ENCODE results near the gene COMMD3. TPM values are rescaled to one million over a fixed set of nuclear protein-coding genes. Genes with fewer than 3 reads are reported as not detected.

The COMMD3 gene
- total and polyA plus RNA-seq, 9 of the 15 experiments (the other 6 are each of a cell fraction or from before 2014, with no cell fraction given) = 50.7 to 217 (median 80.1) TPM

DNA sequence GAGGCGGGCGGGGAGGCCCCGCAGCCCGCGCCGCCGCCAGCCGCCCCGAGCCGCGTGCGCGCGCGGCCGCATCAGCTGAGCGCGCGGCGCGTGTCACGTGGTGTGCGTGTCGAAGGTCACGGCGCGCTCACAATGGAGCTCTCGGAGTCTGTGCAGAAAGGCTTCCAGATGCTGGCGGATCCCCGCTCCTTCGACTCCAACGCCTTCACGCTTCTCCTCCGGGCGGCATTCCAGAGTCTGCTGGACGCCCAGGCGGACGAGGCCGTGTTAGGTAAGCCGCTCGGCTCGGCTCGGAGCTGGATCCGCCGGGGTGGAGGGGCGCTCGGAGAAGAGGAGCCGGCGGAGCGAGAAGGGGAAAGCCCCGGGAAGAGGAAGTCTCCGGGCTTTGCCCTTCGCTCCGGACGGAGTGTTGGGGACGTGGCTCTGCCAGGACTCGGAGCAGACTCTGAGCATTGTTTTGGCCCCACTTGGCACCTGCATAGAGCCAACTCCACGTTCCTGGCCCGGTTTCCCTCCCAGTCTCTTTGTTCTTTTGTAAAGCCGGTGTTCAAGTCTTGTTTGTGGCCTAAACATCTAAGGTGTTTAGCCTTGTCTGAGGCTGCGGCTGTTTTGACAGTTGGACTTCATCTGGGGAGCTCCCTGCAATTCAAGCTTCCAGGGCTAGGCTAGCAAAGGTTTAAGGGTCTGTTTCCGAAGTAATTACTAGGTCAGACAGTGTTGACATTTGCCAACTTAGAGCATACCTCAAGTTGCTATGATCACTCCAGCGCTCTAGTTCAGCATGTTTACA, at the start of gene COMMD3 (continued):
- TF ChIP-seq EGR1 (conservative IDR thresholded peaks at IDR 0.05) (no peak), ZNF75A (CRISPR knock-in tag; IDR thresholded peaks at IDR 0.05) (no peak), ESRRA (IDR thresholded peaks at IDR 0.05; ENCODE audit: borderline replicate concordance, low read depth) (peak; percentile 45), HMGN3 (IDR thresholded peaks at IDR 0.05; ENCODE audit: borderline replicate concordance, extremely low read depth, insufficient read length, low read depth, low read length) (peak; percentile 63), SP1 (CRISPR knock-in tag; IDR thresholded peaks at IDR 0.05) (peak; percentile 73), SIX5 (IDR thresholded peaks at IDR 0.05; ENCODE audit: borderline replicate concordance in 1 of 2, insufficient read depth in 1 of 2, low read depth in 1 of 2, low read length in 2 of 2) (no peak), ZNF695 (CRISPR knock-in tag; IDR thresholded peaks at IDR 0.05) (no peak), SMARCA5 (IDR thresholded peaks at IDR 0.05) (no peak; the same call in 1 of the 2 replicates), NCOR1 (IDR thresholded peaks at IDR 0.05) (no peak), FOXJ2 (tag; IDR thresholded peaks at IDR 0.05) (peak; percentile 81; the same call in 1 of the 2 replicates), PRPF4 (IDR thresholded peaks at IDR 0.05; ENCODE audit: insufficient read depth, low read depth, low read length, poor library complexity, severe bottlenecking) (no peak), ZC3H8 (IDR thresholded peaks at IDR 0.05) (no peak), HNRNPUL1 (IDR thresholded peaks at IDR 0.05; ENCODE audit: low read length) (no peak), PHTF2 (CRISPR knock-in tag; IDR thresholded peaks at IDR 0.05) (no peak), PHF21A (IDR thresholded peaks at IDR 0.05; ENCODE audit: borderline replicate concordance, low read depth) (no peak), HINFP (tag; conservative IDR thresholded peaks at IDR 0.05; ENCODE audit: low read depth) (no peak), ZNF24 (IDR thresholded peaks at IDR 0.05) (no peak), SMARCE1 (IDR thresholded peaks at IDR 0.05) (no peak; the same call in 1 of the 2 replicates), ZNF57 (CRISPR knock-in tag; IDR thresholded peaks at IDR 0.05) (no peak), FOXA1 (IDR thresholded peaks at IDR 0.05; ENCODE audit: borderline replicate concordance) (no peak)
- TF ChIP-seq, protein P1, sequence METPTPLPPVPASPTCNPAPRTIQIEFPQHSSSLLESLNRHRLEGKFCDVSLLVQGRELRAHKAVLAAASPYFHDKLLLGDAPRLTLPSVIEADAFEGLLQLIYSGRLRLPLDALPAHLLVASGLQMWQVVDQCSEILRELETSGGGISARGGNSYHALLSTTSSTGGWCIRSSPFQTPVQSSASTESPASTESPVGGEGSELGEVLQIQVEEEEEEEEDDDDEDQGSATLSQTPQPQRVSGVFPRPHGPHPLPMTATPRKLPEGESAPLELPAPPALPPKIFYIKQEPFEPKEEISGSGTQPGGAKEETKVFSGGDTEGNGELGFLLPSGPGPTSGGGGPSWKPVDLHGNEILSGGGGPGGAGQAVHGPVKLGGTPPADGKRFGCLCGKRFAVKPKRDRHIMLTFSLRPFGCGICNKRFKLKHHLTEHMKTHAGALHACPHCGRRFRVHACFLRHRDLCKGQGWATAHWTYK (CRISPR knock-in tag; IDR thresholded peaks at IDR 0.05) = peak; percentile 52; the same call in 1 of the 2 replicates
- TF ChIP-seq, protein P2, sequence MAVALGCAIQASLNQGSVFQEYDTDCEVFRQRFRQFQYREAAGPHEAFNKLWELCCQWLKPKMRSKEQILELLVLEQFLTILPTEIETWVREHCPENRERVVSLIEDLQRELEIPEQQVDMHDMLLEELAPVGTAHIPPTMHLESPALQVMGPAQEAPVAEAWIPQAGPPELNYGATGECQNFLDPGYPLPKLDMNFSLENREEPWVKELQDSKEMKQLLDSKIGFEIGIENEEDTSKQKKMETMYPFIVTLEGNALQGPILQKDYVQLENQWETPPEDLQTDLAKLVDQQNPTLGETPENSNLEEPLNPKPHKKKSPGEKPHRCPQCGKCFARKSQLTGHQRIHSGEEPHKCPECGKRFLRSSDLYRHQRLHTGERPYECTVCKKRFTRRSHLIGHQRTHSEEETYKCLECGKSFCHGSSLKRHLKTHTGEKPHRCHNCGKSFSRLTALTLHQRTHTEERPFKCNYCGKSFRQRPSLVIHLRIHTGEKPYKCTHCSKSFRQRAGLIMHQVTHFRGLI (CRISPR knock-in tag; IDR thresholded peaks at IDR 0.05) = no peak
- TF ChIP-seq, protein P3, sequence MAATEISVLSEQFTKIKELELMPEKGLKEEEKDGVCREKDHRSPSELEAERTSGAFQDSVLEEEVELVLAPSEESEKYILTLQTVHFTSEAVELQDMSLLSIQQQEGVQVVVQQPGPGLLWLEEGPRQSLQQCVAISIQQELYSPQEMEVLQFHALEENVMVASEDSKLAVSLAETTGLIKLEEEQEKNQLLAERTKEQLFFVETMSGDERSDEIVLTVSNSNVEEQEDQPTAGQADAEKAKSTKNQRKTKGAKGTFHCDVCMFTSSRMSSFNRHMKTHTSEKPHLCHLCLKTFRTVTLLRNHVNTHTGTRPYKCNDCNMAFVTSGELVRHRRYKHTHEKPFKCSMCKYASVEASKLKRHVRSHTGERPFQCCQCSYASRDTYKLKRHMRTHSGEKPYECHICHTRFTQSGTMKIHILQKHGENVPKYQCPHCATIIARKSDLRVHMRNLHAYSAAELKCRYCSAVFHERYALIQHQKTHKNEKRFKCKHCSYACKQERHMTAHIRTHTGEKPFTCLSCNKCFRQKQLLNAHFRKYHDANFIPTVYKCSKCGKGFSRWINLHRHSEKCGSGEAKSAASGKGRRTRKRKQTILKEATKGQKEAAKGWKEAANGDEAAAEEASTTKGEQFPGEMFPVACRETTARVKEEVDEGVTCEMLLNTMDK (IDR thresholded peaks at IDR 0.05; ENCODE audit: borderline replicate concordance, insufficient read depth, low read depth, low read length, poor library complexity, severe bottlenecking) = no peak

All from K562 (cell line).